ENCODE data around the gene IFT25.

IFT25 gene

DNA sequence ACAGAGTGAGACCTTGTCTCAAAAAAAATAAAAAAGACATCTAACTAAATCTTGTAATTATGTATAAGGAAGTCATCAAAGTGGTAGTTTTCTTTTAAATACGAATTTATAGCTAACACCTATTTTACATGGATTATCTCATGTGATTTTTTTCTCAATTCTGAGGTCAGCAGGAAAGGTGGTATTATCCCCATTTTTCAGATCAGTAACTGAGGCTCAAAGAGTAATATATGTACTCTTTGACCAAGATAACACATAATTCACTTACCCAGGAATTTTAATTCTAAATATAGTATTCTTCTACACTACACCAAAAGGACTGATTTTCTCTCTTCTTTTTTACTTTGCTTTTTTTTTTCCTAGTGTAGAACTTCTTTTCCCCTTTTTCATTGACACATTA, 9.1 kb downstream of the IFT25 start:
- no peak overlapping the region for H3K4me3 ChIP-seq (ENCODE audit: low read depth, low read length)
- no peaks in the 10 kb centered on the region for H3K9me3 ChIP-seq
- TF ChIP-seq, protein P1, sequence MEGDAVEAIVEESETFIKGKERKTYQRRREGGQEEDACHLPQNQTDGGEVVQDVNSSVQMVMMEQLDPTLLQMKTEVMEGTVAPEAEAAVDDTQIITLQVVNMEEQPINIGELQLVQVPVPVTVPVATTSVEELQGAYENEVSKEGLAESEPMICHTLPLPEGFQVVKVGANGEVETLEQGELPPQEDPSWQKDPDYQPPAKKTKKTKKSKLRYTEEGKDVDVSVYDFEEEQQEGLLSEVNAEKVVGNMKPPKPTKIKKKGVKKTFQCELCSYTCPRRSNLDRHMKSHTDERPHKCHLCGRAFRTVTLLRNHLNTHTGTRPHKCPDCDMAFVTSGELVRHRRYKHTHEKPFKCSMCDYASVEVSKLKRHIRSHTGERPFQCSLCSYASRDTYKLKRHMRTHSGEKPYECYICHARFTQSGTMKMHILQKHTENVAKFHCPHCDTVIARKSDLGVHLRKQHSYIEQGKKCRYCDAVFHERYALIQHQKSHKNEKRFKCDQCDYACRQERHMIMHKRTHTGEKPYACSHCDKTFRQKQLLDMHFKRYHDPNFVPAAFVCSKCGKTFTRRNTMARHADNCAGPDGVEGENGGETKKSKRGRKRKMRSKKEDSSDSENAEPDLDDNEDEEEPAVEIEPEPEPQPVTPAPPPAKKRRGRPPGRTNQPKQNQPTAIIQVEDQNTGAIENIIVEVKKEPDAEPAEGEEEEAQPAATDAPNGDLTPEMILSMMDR (IDR thresholded peaks at IDR 0.05; ENCODE audit: low read depth, low read length) = no peak
- H3K27me3 ChIP-seq = no peaks in the 10 kb centered on the region
- H3K36me3 ChIP-seq = no peaks in the 10 kb centered on the region
- DNase-seq = no peak
- no peaks in the 10 kb centered on the region; the same call in 1 of the 2 replicates for H3K4me1 ChIP-seq

DNA sequence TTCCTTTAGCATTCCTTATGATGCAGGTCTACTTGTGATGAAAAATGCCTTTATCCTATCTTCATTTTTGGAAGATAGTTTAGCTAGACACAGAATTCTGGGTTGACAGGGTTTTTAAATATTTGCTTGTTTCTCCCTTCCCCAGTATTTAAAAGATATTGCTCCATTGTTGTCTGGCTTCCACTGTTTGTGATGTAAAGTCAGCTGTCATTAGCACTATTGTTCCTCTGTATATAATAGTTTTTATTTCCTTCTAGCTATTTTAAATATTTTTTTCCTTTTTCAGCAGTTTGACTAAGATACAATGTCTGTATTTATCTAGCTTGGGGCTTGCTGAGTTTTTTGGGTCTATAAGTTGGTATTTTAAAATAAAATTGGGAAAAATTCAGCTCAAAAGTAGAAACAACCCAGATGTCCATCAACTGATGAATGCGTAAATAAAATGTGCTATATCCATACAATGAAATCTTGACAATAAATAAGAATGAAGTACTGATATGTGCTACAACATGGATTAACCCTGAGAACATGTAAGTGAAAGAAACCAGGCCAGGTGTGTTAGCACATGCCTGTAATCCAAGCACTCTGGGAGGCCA, 11.2 kb downstream of the IFT25 start:
- no peak for DNase-seq
- H3K9me3 ChIP-seq = no peaks in the 10 kb centered on the region
- H3K36me3 ChIP-seq = no peaks in the 10 kb centered on the region
- TF ChIP-seq, protein P1 (IDR thresholded peaks at IDR 0.05; ENCODE audit: low read depth, low read length) = no peak
- no peaks in the 10 kb centered on the region for H3K27me3 ChIP-seq
- no peaks in the 10 kb centered on the region; the same call in 1 of the 2 replicates for H3K4me1 ChIP-seq
- H3K4me3 ChIP-seq (ENCODE audit: low read depth, low read length) = no peak overlapping the region

DNA sequence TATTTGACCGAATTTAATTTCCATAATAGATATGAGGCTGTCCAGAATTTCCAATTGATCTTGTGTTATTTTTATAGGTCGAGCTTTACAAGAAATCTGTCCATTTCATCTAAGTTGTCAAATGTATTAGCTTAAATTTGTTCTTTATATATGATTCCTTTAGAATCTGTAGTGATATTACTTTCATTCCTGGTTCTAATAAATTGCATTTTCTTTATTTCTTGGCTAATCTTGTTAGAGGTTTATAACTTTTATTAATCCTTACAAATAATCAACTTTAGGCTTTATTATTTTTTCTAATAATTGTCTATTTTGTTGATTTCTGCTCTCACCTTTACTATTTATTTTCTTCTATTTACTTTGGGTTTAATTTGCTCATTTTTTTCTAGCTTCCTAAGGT, 14.0 kb downstream of the IFT25 start:
- Histone ChIP-seq H3K4me3 (ENCODE audit: low read depth, low read length) (no peak overlapping the region), H3K9me3 (no peaks in the 10 kb centered on the region), H3K27me3 (no peaks in the 10 kb centered on the region), H3K36me3 (no peaks in the 10 kb centered on the region), H3K4me1 (no peaks in the 10 kb centered on the region)
- TF ChIP-seq, protein P1 (IDR thresholded peaks at IDR 0.05; ENCODE audit: low read depth, low read length) = no peak
- DNase-seq = no peak

DNA sequence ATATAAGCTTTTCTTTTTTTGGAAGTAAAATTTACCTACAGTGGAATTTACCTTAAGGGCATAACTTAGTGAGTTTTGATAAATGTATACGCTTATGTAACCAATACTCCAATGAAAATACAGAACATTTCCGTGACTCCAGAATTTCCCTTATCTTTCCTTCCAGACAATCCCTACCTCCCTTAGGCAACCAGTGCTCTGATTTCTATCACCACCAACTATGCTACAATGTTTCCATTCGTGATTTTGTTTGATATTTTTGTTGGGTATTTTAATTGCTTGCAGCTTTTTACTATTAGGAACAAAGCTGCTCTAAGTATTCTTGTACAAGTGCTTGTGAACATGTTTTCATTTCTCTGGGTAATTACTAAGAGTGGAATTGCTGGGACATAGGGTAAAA, 14.6 kb downstream of the IFT25 start:
- no peaks in the 10 kb centered on the region for H3K36me3 ChIP-seq

DNA sequence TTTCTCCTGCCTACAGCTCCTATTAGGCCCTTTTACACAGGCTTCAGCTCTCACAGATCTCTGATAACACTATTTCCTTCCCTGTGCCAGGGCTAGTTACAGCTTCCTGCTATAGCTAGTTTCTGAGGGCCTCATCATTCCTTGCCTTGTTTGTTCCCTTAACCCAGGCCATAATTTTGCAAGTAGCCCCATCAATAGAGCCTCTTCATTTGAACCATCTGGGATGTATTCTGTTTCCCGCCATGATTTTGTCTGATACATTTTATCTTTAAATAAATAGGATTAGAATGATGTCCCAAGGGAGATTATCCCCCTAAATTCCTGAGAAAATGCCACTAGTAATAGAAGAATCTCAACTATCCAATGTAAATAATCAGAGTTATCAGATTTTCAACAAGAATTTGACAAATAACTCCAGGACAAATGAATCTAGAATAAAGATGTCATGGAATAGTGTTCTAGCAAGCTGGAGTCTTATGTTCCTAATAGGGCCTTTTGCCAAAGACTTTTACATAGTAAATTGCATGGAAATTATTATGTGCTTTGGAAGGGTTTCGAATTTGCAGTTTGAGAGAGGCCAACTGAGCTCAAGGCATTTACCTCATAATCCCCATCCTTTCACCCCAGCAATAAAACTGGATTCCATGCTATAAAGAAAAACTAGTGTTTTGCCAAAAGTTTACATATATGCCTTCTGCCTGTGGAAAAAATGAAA, 16.1 kb downstream of the IFT25 start:
- TF ChIP-seq, protein P1 (IDR thresholded peaks at IDR 0.05; ENCODE audit: low read depth, low read length) = no peak
- no peaks in the 10 kb centered on the region for H3K36me3 ChIP-seq
- no peaks in the 10 kb centered on the region for H3K9me3 ChIP-seq
- H3K27me3 ChIP-seq = no peaks in the 10 kb centered on the region
- no peak for DNase-seq
- H3K4me1 ChIP-seq = no peaks in the 10 kb centered on the region
- no peak overlapping the region for H3K4me3 ChIP-seq (ENCODE audit: low read depth, low read length)

More for the DNA sequence above, 14.6 kb downstream of the IFT25 start:
- TF ChIP-seq, protein P1 (IDR thresholded peaks at IDR 0.05; ENCODE audit: low read depth, low read length) = no peak
- DNase-seq = no peak
- Histone ChIP-seq H3K4me1 (no peaks in the 10 kb centered on the region), H3K9me3 (no peaks in the 10 kb centered on the region), H3K27me3 (no peaks in the 10 kb centered on the region), H3K4me3 (ENCODE audit: low read depth, low read length) (no peak overlapping the region)

DNA sequence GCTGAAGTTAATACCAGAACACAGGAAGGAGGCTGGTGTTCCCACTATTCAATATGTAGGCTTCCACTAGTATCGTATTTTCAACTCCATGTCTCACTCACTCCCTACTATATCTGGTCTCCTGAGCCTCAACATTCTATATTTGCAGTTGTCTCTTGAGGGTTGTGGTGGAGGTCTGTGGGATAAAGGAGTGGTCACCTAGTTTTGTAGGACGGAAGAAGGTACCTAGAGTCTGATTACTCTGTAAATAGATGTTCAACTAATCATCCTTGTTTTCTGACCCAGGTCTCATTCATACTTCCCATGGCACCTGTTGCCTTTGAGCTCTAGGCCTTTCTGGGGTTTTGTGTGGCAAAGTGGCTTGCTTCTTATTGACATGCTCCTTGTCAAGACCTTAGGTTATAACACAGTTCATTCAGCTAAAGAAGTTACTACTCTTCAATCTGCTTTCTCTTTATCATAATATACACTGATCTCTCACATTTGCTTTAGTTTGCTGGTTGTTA, 18.1 kb downstream of the IFT25 start:
- H3K36me3 ChIP-seq = no peaks in the 10 kb centered on the region
- no peak for DNase-seq
- no peaks in the 10 kb centered on the region for H3K4me1 ChIP-seq

More for the DNA sequence above, 18.1 kb downstream of the IFT25 start:
- H3K27me3 ChIP-seq = no peaks in the 10 kb centered on the region
- H3K9me3 ChIP-seq = no peaks in the 10 kb centered on the region
- TF ChIP-seq, protein P1 (IDR thresholded peaks at IDR 0.05; ENCODE audit: low read depth, low read length) = no peak
- no peak overlapping the region for H3K4me3 ChIP-seq (ENCODE audit: low read depth, low read length)
